ENCODE data around the gene TBL3.

TBL3 gene

GRCh38 chr16:2025251-2025650 is 53.4 kb downstream of the TBL3 start:
- H3K4me3 ChIP-seq (replicated peaks; ENCODE audit: low read depth, low read length) = no peak overlapping the region
- DNase-seq (ENCODE audit: extremely low read depth, low read depth) = no peak
- no peak for TF ChIP-seq CTCF (IDR thresholded peaks at IDR 0.05; ENCODE audit: low read depth, low read length, missing control alignments)

GRCh38 chr16:2025878-2026460 is 54.1 kb downstream of the TBL3 start:
- DNase-seq (ENCODE audit: extremely low read depth, low read depth) = no peak
- TF ChIP-seq CTCF (IDR thresholded peaks at IDR 0.05; ENCODE audit: low read depth, low read length, missing control alignments) = no peak
- H3K4me3 ChIP-seq (replicated peaks; ENCODE audit: low read depth, low read length) = no peak overlapping the region

GRCh38 chr16:2026461-2027023 is 54.7 kb downstream of the TBL3 start, which contains the start of gene NHERF2:
Gene NHERF2, plus strand, starts transcription at chr16:2026902. Its CDS starts 104 bp downstream, at chr16:2027006.
- DNase-seq (ENCODE audit: extremely low read depth, low read depth) = no peak
- TF ChIP-seq CTCF (IDR thresholded peaks at IDR 0.05; ENCODE audit: low read depth, low read length, missing control alignments) = no peak
- H3K4me3 ChIP-seq (replicated peaks; ENCODE audit: low read depth, low read length) = peak within 1 kb of the TSS; percentile 64

GRCh38 chr16:2027024-2028010 is 55.5 kb downstream of the TBL3 start:
- TF ChIP-seq CTCF (IDR thresholded peaks at IDR 0.05; ENCODE audit: low read depth, low read length, missing control alignments) = peak; percentile 6
- DNase-seq (ENCODE audit: extremely low read depth, low read depth) = no peak
- H3K4me3 ChIP-seq (replicated peaks; ENCODE audit: low read depth, low read length) = peak overlapping the region; percentile 64

- no peak for TF ChIP-seq CTCF (IDR thresholded peaks at IDR 0.05; ENCODE audit: low read depth, low read length, missing control alignments)
- DNase-seq (ENCODE audit: extremely low read depth, low read depth) = no peak
- H3K4me3 ChIP-seq (replicated peaks; ENCODE audit: low read depth, low read length) = peak overlapping the region; percentile 64
These were observed 56.3 kb downstream of the TBL3 start for GRCh38 chr16:2028146-2028545.

GRCh38 chr16:2028620-2029220 is 56.9 kb downstream of the TBL3 start:
- no peak for TF ChIP-seq CTCF (IDR thresholded peaks at IDR 0.05; ENCODE audit: low read depth, low read length, missing control alignments)
- no peak for DNase-seq (ENCODE audit: extremely low read depth, low read depth)
- H3K4me3 ChIP-seq (replicated peaks; ENCODE audit: low read depth, low read length) = no peak overlapping the region
